Peyer's patch (tissue), 4 donors: ENCODE data around the gene UCK2.

Experiments used
- POLR2A ChIP-seq, 2 donors: fragments of 450-650 bp; IDR thresholded peaks; one replicate each; pipeline ENCODE4 v1.5.1; 2017; ENCODE audit warnings: antibody characterized with exemption in 2 of 2, mild to moderate bottlenecking in 2 of 2, moderate library complexity in 2 of 2
- TF ChIP-seq, protein P1 (sequence below), 6 experiments: fragments of 450-650 bp in 4 of 6; fragments of 200-600 bp in 2 of 6; sonication (generic) in 1 of 6; IDR thresholded peaks; one replicate each; pipeline ENCODE4 v1.5.1; 2017 to 2019; ENCODE audit warnings: antibody characterized with exemption in 6 of 6, mild to moderate bottlenecking in 3 of 6, moderate library complexity in 1 of 6

DNA sequence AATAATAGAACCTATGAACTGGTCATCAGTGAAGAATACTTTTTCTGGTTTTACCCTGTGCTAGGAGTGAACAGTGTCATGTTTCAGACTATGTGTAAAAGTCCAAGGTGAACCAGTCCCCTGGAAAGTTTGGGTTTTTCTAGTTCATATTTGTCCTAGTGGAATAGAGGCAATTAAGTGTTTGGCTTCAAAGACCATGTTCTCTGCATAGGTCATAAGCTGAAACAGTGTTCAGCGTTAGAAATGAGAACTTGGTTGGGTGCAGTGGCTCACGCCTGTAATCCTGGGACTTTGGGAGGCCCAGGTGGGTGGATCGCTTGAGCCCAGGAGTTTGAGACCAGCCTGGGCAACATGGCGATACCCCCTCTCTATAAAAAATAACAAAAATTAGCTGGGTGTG is 77.5 kb downstream of the UCK2 start:
- TF ChIP-seq, protein P1, sequence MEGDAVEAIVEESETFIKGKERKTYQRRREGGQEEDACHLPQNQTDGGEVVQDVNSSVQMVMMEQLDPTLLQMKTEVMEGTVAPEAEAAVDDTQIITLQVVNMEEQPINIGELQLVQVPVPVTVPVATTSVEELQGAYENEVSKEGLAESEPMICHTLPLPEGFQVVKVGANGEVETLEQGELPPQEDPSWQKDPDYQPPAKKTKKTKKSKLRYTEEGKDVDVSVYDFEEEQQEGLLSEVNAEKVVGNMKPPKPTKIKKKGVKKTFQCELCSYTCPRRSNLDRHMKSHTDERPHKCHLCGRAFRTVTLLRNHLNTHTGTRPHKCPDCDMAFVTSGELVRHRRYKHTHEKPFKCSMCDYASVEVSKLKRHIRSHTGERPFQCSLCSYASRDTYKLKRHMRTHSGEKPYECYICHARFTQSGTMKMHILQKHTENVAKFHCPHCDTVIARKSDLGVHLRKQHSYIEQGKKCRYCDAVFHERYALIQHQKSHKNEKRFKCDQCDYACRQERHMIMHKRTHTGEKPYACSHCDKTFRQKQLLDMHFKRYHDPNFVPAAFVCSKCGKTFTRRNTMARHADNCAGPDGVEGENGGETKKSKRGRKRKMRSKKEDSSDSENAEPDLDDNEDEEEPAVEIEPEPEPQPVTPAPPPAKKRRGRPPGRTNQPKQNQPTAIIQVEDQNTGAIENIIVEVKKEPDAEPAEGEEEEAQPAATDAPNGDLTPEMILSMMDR (IDR thresholded peaks at IDR 0.05), result no peak
- no peak for TF ChIP-seq POLR2A (IDR thresholded peaks at IDR 0.05)
